ENCODE data around the gene RABL6. TPM values are rescaled to one million over a fixed set of nuclear protein-coding genes. Genes with fewer than 3 reads are reported as not detected.

RABL6 gene
- total RNA-seq, 1 donor from 2014 or later, result 68.2 TPM

DNA sequence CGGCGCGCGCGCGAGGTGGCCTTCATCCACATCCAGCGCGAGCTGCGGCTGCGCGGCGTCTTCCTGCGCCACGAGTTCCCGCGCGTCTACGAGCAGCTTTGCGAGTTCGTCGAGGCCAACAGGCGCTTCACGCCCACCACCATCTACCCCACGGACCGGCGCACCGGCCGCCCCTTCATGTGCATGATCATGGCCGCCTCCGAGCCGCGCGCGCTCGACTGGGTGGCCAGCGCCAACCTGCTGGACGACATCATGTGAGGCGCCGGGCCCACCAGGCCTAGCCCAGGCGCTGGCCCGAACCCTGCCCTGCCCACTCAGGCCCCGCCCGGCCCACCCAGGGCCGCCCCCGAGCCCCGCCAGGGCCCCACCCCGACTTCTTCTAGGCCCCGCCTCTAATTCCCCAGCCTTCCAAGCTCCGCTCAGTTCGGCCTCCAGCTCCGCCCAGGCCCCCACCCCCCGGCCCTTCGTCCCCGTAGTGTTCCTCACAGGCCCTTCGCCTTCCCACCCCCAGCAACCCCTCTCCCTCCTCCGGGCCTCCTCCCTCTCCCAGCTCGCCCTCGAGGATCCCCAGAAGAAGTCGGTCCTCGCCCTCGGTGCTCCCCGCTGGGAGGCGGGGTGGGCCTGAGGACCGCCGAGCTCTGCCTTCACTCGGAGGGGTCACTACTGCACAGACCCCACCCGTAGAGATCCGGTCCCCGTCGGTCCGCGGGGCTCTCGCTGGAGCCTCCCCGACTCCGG lies 39.5 kb downstream of the RABL6 start:
- ATAC-seq, result peak; percentile 38
- peak; percentile 87 for DNase-seq
- H3K4me3 ChIP-seq, result peak overlapping the region; percentile 89
- H3K4me1 ChIP-seq, result peaks cover 36% of the 10 kb centered on the region
- no peaks in the 10 kb centered on the region for H3K9me3 ChIP-seq
- TF ChIP-seq, protein P1, sequence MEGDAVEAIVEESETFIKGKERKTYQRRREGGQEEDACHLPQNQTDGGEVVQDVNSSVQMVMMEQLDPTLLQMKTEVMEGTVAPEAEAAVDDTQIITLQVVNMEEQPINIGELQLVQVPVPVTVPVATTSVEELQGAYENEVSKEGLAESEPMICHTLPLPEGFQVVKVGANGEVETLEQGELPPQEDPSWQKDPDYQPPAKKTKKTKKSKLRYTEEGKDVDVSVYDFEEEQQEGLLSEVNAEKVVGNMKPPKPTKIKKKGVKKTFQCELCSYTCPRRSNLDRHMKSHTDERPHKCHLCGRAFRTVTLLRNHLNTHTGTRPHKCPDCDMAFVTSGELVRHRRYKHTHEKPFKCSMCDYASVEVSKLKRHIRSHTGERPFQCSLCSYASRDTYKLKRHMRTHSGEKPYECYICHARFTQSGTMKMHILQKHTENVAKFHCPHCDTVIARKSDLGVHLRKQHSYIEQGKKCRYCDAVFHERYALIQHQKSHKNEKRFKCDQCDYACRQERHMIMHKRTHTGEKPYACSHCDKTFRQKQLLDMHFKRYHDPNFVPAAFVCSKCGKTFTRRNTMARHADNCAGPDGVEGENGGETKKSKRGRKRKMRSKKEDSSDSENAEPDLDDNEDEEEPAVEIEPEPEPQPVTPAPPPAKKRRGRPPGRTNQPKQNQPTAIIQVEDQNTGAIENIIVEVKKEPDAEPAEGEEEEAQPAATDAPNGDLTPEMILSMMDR (IDR thresholded peaks at IDR 0.05), result no peak
- peaks cover 36% of the 10 kb centered on the region for H3K27me3 ChIP-seq
- H3K36me3 ChIP-seq, result no peaks in the 10 kb centered on the region
- intact Hi-C loops (cut with DNase I), result no loop called here
- peak overlapping the region; percentile 87 for H3K27ac ChIP-seq

DNA sequence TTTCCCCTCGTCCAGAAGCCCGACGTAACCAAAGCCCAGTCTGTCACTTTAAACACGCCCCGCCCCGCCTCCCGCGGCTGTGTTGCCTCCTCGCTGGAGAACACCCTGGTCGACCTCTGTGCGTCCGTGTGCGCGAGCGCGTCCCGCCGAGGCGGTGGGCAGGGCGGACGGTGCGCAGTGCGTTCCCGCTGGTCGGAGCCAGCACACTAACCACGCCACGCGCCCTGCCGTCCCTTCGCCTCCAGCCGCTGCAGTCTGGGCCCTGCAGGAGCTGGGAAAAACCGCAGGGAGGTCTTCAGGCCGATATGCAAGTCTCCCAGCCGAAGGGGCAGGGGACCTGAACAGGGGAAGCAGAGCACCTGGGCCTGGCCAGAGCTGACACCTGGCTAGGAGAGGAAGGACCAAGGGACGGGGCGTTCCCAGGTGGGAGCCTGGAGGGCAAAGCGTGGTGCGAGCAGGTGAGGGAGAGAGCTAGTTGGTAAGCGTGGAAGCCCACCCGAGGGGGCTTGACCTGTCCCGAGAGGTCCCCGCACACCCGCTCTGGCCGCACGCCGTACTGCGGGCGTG lies 40.2 kb downstream of the RABL6 start:
- H3K36me3 ChIP-seq, result no peaks in the 10 kb centered on the region
- TF ChIP-seq, protein P1 (IDR thresholded peaks at IDR 0.05), result no peak
- H3K4me3 ChIP-seq, result peak overlapping the region; percentile 89
- DNase-seq (peak; percentile 95), ATAC-seq (peak; percentile 65)
- H3K4me1 ChIP-seq, result peaks cover 31% of the 10 kb centered on the region
- intact Hi-C loops (cut with DNase I), result no loop called here
- H3K27me3 ChIP-seq, result peaks cover 36% of the 10 kb centered on the region
- peak overlapping the region; percentile 87 for H3K27ac ChIP-seq
- H3K9me3 ChIP-seq, result no peaks in the 10 kb centered on the region

DNA sequence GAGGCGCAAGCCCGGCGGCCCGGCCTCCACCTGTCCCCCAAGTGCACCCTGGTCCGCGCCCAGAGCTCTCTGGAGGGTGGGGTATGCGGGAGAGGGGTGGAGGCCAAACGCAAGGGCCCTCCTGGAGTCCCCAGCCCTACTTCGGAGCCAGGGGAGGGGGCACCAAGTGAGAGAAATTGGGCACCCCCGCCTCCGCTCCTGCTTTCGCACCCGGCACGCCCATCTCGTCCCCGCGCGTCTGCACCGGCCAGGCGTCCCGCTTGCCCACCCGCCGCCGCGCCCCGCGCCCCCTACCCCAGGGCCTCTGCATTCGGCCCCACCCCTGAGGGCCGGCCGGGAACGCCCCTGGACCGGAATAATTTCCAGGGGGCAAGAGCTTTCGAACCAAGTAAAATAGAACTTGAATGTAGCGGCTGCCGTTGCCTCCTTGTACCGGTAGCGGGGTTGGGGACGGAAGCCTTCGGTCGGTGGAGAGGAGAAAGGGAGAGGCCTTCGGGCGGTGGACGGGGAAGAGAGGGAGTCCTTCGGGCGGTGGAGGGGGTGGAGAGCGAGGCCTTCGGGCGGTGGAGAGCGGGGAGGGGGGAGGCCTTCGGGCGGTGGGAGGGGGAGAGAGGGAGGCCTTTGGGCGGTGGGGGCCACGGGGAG lies 40.8 kb downstream of the RABL6 start:
- DNase-seq (peak; percentile 77), ATAC-seq (peak; percentile 2)
- H3K36me3 ChIP-seq, result no peaks in the 10 kb centered on the region
- intact Hi-C loops (cut with DNase I), result no loop called here
- peaks cover 25% of the 10 kb centered on the region for H3K4me1 ChIP-seq
- H3K27ac ChIP-seq, result peak overlapping the region; percentile 87
- H3K4me3 ChIP-seq, result peak overlapping the region; percentile 89
- no peaks in the 10 kb centered on the region for H3K9me3 ChIP-seq
- peaks cover 30% of the 10 kb centered on the region for H3K27me3 ChIP-seq
- TF ChIP-seq, protein P1 (IDR thresholded peaks at IDR 0.05), result no peak

GRCh38 chr9:136849038-136849959 lies 41.6 kb downstream of the RABL6 start, which contains the start of gene PHPT1:
Gene PHPT1 (plus strand): TSS chr9:136849409. CDS start chr9:136849431, 22 bp downstream.
- DNase-seq (peak; percentile 99), ATAC-seq (peak; percentile 90)
- TF ChIP-seq, protein P1 (IDR thresholded peaks at IDR 0.05), result no peak
- H3K27me3 ChIP-seq, result peaks cover 23% of the 10 kb centered on the region
- H3K4me1 ChIP-seq, result peaks cover 17% of the 10 kb centered on the region
- H3K36me3 ChIP-seq, result no peaks in the 10 kb centered on the region
- peak within 1 kb of the TSS; percentile 87 for H3K27ac ChIP-seq
- intact Hi-C loops (cut with DNase I), result no loop called here
- H3K9me3 ChIP-seq, result no peaks in the 10 kb centered on the region
- H3K4me3 ChIP-seq, result peak within 1 kb of the TSS; percentile 89

Measured in upper lobe of right lung (tissue), 1 donor.